Effector memory CD8-positive, alpha-beta T cell (primary cell): ENCODE measurements around the gene ITGAV.

Source experiments
- ATAC-seq: fragments of 150-1000 bp; cut with Tn5 transposase; replicated peaks from 2 replicates; pipeline ENCODE4 v1.10.0; 2021; ENCODE audit warnings: mild to moderate bottlenecking, moderate library complexity
- DNase-seq, 3 experiments: peaks; one replicate each; pipeline ENCODE4 v3.0.0; 2021
- H3K27ac Mint-ChIP-seq, 2 donors: one replicate each; pipeline ENCODE4 v1.8.0; 2022; ENCODE audit warnings: mild to moderate bottlenecking in 2 of 2, mixed read lengths in 2 of 2, moderate library complexity in 2 of 2
- H3K27me3 Mint-ChIP-seq, 2 donors: one replicate each; pipeline ENCODE4 v1.8.0; 2022; ENCODE audit warnings: mixed read lengths in 2 of 2
- H3K36me3 Mint-ChIP-seq: one replicate; pipeline ENCODE4 v1.8.0; 2022; ENCODE audit warnings: mild to moderate bottlenecking, moderate library complexity, mixed read lengths; ENCODE audit not compliant: insufficient read depth
- H3K4me1 Mint-ChIP-seq, 2 donors: one replicate each; pipeline ENCODE4 v1.8.0; 2022; ENCODE audit warnings: low read depth in 2 of 2, mixed read lengths in 2 of 2
- H3K4me3 Mint-ChIP-seq, 2 donors: one replicate each; pipeline ENCODE4 v1.8.0; 2022; ENCODE audit warnings: mild to moderate bottlenecking in 2 of 2, mixed read lengths in 2 of 2, moderate library complexity in 2 of 2
- H3K9me3 Mint-ChIP-seq, 2 donors: one replicate each; pipeline ENCODE4 v1.8.0; 2022; ENCODE audit warnings: mixed read lengths in 2 of 2
- total RNA-seq, 9 experiments: gene quantifications; one replicate each; lab custom pipeline; 2026; lab: John Stamatoyannopoulos, UW

Gene ITGAV
- 25.5 to 60.3 (median 36.4) reads per million in 9 experiments for total RNA-seq

DNA sequence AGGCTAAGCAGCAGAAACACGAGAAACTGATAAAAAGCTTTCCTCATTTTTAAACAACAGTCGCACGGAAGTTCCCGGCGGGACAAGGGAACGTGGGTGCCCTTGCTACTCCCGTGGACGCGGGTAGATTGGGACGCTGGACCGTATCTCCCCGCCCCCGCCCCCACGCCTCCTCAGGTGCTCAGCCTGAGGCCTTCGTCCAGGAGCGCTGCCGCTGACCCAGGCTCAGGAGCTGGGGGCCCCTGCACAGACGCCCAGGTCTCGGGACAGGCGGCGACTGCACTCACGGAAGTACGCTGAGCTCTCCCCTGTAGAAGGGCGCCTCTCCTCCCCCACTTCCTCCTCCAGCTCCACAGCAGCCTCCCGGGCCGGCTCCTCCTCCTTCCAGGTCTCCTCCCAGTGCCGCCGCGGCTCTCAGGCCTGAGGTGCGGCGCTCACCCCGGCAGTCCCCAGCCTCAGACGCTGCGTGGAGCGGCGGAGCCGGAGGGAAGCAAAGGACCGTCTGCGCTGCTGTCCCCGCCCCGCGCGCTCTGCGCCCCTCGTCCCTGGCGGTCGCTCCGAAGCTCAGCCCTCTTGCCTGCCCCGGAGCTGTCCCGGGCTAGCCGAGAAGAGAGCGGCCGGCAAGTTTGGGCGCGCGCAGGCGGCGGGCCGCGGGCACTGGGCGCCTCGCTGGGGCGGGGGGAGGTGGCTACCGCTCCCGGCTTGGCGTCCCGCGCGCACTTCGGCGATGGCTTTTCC lies at the start of gene ITGAV:
Gene ITGAV (plus strand): TSS at position 445 of the 738 bp plus-strand sequence. CDS start 283 bp downstream, at position 728.
- Mint-ChIP-seq H3K27me3 (peaks cover 11 to 14% of the 10 kb centered on the region in 2 donors), H3K9me3 (no peaks in the 10 kb centered on the region), H3K4me3 (peak within 1 kb of the TSS; percentile 83), H3K36me3 (peaks cover 6% of the 10 kb centered on the region), H3K27ac (peak within 1 kb of the TSS; percentile 86 to 89), H3K4me1 (peaks cover 17 to 33% of the 10 kb centered on the region in 2 donors)
- ATAC-seq (peak; percentile 89), DNase-seq (peak; percentile 72 to 76 (median 75))

DNA sequence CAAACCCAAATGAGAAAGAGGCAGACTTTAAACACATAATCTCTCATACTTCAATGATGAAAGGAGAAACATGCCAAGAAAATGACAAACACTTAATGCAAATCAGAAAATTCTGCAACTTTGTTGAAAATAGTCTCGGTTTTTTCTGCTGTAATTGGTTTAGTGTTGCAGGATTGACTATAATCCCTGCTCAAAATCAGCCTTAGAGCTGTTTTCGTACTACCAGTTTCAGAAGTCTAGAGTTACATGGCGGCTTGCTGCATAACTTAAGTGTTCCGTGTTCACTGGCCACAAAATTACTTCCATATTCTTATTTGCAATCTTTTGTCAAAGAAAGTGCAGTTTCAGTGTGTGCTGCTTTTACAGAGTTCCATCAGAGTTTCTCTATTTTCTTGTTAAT lies 48.9 kb upstream of the ITGAV start:
- H3K27me3 Mint-ChIP-seq: peaks cover 0 to 26% of the 10 kb centered on the region in 2 donors
- H3K36me3 Mint-ChIP-seq: no peaks in the 10 kb centered on the region
- H3K4me1 Mint-ChIP-seq: no peaks in the 10 kb centered on the region
- H3K27ac Mint-ChIP-seq: no peak overlapping the region
- DNase-seq (no peak), ATAC-seq (no peak)
- no peaks in the 10 kb centered on the region for H3K9me3 Mint-ChIP-seq
- H3K4me3 Mint-ChIP-seq: no peak overlapping the region

DNA sequence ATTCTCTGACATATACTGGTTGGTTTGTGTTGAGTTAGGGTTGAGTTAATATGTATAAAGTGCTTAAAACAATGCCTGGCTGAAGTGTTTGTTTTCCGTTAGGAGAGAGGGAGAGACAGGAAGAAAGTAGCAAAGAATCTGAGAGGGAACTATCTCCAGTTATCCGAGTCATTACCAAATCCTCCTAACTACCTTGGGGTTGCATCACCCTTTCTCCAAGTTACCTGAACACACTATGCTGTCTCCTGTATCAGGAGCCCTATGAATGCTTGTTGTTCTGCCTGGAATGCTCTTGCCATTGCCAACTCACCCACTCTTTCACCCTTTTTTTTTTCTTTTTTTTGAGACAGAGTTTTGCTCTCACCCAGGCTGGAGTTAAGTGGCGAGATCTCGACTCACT lies 47.9 kb upstream of the ITGAV start:
- H3K36me3 Mint-ChIP-seq: no peaks in the 10 kb centered on the region
- DNase-seq: no peak
- H3K27me3 Mint-ChIP-seq: peaks cover 0 to 19% of the 10 kb centered on the region in 2 donors
- H3K4me3 Mint-ChIP-seq: no peak overlapping the region
- H3K27ac Mint-ChIP-seq: no peak overlapping the region
- no peaks in the 10 kb centered on the region for H3K4me1 Mint-ChIP-seq
- ATAC-seq: no peak
- H3K9me3 Mint-ChIP-seq: no peaks in the 10 kb centered on the region

DNA sequence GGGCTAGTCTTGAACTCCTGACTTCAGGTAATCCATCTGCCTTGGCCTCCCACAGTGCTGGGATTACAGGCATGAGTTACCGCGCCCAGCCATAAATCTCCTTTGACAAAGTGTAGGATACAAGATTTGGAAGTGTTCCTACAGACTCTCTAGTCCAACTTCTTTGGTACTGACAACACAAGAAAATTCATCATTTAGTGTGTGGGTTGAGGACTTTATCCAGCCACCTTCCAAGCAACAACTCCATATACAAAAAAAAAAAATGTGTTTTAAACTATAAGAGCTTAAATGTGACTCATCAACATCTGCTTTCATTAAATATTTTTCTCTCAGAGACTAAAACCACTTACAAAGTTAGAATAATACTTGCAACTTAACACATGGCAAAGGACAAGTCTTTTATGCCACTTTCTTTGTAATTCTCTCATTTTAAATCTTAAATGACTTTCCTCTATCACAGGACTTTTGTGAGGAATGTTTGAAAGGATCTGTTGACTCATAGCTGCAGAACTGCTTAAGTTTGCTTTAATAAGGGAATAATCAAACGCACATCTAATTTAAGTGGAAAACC lies 46.2 kb upstream of the ITGAV start:
- Mint-ChIP-seq H3K27ac (no peak overlapping the region), H3K4me3 (no peak overlapping the region), H3K36me3 (no peaks in the 10 kb centered on the region), H3K9me3 (no peaks in the 10 kb centered on the region), H3K27me3 (peaks cover 0 to 9% of the 10 kb centered on the region in 2 donors), H3K4me1 (no peaks in the 10 kb centered on the region)
- ATAC-seq (no peak), DNase-seq (no peak)

DNA sequence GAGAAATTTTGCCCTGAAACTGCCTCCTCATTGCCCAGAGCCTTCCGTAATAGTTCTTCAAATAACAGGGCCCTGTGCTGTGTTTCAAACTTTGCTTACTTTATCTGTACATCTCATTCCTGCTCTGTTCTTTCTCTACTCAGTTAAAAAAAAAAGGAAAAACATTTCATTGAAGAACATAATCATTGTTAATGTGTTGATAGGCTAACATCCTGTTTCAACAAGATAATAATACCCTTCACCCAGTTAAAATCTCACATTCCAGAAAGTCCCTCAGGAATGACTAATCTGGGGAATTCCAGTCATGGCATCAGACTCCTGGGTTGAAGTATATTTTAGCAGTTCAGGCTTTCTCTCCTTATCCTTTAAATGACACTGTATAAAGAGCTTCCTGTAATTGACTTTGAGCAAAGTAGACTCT lies 45.6 kb upstream of the ITGAV start:
- Mint-ChIP-seq H3K27ac (no peak overlapping the region), H3K4me3 (no peak overlapping the region), H3K27me3 (peaks cover 0 to 9% of the 10 kb centered on the region in 2 donors), H3K4me1 (no peaks in the 10 kb centered on the region), H3K9me3 (no peaks in the 10 kb centered on the region), H3K36me3 (no peaks in the 10 kb centered on the region)
- no peak for DNase-seq
- no peak for ATAC-seq

DNA sequence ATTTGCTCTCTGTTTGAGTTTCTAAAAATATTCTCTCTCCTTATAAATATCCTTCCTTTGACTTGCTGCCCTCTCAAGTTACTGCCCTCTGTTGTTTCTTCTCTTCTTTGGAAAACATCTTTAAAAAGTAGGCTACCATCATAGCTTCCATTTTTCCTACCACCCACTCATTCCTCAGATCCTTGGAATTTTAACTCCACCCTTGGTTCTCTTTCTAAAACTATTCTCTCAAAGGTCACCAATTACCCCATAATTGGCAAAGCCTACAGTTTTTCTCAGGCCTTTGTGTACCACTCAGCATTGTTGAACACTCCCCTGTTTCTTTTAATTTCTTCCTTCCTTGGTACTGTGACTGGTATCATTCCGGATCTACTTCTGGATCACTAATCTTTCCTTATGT lies 43.0 kb upstream of the ITGAV start:
- DNase-seq (no peak), ATAC-seq (no peak)
- Mint-ChIP-seq H3K9me3 (no peaks in the 10 kb centered on the region), H3K4me1 (no peaks in the 10 kb centered on the region), H3K4me3 (no peak overlapping the region), H3K27me3 (peaks cover 10 to 14% of the 10 kb centered on the region in 2 donors), H3K27ac (no peak overlapping the region), H3K36me3 (no peaks in the 10 kb centered on the region)

DNA sequence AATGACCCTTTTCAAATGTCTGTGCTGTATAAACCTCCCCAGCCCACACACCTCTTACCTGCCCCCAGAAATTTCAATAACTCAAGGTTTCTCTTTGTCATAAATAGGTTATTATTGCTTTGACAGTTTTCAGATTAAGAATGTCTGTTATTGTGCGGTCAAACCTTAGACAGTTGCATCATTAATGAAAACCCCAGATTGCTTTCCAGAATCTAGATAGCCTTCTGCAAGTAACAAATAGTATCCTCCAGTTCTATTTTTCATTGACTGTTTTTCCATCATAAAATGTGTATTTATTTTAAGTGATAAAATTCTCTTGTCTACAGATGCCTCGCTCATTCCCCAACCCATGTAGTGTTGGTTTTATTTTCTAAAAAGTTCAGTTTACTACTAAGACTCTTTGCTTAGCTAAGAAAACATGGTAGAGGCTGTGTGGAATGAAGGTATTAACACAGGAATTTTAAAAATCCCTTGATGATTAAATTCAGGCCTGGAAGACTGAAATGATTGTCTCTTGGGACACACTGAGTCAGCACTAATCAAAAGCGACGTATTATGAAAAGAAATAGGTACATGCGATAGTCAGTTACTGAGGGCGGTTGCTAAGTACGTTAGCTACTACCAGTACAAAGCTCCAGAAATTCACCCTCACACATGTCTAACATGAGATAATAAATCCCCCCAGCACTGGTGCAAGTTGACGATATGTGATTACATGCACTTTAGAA lies 38.4 kb upstream of the ITGAV start:
- peaks cover 7 to 10% of the 10 kb centered on the region in 2 donors for H3K27me3 Mint-ChIP-seq
- no peaks in the 10 kb centered on the region for H3K9me3 Mint-ChIP-seq
- no peak overlapping the region for H3K4me3 Mint-ChIP-seq
- ATAC-seq (no peak), DNase-seq (no peak)
- H3K27ac Mint-ChIP-seq: no peak overlapping the region
- no peaks in the 10 kb centered on the region for H3K36me3 Mint-ChIP-seq
- no peaks in the 10 kb centered on the region for H3K4me1 Mint-ChIP-seq

DNA sequence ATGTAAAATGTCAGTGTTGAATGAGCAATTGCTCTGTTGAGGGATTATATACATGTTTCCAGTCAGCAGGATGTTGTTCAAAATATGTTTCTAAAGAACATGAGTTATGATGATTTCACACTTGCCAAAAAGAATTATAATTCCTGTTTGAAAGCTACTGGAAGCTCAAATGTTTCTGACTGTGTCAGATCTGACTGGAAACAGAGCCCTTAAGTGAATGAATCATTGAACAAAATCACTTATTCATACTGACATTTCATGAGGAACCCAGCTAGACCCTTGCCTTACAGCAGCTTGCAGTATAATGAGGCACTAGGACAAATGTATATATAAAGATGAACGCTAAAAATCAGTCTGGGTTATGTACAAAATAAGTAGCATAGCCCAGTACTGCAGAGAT lies 35.4 kb upstream of the ITGAV start:
- H3K4me3 Mint-ChIP-seq: no peak overlapping the region
- ATAC-seq (no peak), DNase-seq (no peak)
- H3K4me1 Mint-ChIP-seq: no peaks in the 10 kb centered on the region
- H3K27ac Mint-ChIP-seq: no peak overlapping the region
- no peaks in the 10 kb centered on the region for H3K9me3 Mint-ChIP-seq
- H3K36me3 Mint-ChIP-seq: no peaks in the 10 kb centered on the region
- H3K27me3 Mint-ChIP-seq: peaks cover 7 to 10% of the 10 kb centered on the region in 2 donors

DNA sequence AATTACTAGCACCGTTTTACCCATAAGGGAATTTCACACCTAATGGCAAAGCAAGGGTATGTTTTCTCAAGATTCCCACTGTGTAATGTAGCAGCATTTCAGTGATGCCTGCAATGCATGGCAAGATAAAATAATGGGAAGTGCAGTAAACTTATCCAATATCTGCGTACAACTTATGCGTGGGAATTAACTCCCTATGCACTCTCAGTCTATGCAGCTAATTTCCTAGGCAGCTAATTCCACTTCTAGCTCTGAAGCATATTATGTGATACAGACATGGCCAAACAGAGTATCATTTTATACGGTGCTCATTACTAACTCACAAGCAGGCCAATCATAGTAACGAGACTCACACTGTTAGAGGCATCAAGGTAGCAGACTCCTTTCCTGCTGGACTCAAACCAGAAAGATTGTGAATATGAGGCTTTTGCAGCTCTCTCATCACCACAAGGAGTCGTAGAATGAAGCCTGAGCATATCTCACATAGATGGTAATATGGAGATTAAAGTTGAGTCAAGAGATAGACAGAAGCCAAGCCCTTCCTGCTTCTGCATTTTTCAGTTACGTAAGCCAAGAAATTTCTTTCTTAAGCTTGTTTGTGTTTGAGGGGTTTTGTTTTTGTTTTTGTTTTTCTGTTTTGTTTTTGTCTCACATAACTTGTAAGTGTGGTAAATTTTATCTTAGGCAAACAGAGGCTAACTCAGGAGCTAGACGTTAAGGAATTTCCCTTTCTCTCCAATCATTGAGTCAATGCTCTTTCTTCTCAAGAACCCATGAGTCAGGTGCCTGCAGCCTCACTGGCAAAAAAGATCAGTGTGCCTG lies 34.8 kb upstream of the ITGAV start:
- Mint-ChIP-seq H3K27ac (no peak overlapping the region), H3K36me3 (no peaks in the 10 kb centered on the region), H3K4me3 (no peak overlapping the region), H3K9me3 (no peaks in the 10 kb centered on the region), H3K4me1 (no peaks in the 10 kb centered on the region), H3K27me3 (peaks cover 4 to 6% of the 10 kb centered on the region in 2 donors)
- no peak for DNase-seq
- no peak for ATAC-seq

DNA sequence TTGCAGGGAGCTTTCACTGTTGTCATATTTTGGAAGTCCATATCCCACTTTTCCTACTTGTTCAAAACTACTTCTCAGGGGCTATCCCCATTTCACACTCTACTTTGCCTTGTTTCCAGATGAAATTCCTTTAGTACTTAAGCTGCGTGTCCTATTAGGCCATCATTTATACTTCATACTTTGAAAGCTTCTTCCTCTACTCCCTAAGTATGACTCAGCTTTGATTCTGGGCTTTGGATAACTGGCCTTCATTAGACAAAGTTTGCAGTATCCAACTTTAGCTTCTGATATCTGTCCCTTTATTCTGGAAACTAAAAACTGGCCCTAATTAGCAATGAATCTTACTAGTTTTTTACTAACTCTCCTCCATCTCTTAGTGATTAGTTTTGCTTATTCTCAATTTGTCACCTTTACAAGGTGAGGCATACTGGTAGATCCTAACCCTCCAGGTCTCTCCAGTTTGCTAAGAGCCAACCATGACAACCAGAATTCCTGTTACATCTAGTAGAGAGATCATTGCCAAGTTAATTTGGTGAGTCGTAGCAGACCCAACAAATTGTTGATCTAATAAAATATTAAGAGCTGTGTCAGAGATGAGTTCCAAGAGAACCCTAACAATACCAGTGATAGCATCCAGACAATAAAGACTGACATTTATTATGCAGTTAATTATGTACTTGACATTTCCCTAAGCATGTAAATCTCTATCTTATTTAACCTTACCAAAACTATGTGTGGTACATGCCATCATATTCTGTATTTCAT lies 31.2 kb upstream of the ITGAV start:
- Mint-ChIP-seq H3K4me3 (no peak overlapping the region), H3K36me3 (no peaks in the 10 kb centered on the region), H3K9me3 (no peaks in the 10 kb centered on the region), H3K27me3 (peaks cover 10 to 12% of the 10 kb centered on the region in 2 donors), H3K4me1 (no peaks in the 10 kb centered on the region), H3K27ac (no peak overlapping the region)
- DNase-seq (no peak), ATAC-seq (no peak)

DNA sequence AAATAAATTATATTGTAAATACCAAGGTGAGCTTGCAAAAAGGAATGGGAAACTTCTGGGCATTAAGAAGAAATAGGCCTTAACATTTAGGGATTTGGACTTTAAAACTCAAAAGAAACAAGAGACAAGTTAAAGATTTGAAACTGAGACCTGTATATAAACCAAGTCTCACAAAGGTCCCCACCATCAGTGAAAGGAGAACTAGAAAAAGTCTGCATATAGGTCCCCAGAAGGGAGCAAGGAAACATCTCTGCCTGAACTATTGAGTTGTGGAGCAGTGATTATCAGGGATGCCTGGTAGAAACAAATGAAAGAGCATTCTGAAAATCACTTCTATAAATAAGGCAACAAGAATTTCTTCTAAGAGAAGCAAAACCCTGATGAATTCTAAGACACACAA lies 30.5 kb upstream of the ITGAV start:
- Mint-ChIP-seq H3K36me3 (no peaks in the 10 kb centered on the region), H3K4me1 (no peaks in the 10 kb centered on the region), H3K27ac (no peak overlapping the region), H3K9me3 (no peaks in the 10 kb centered on the region), H3K27me3 (peaks cover 10 to 17% of the 10 kb centered on the region in 2 donors), H3K4me3 (no peak overlapping the region)
- ATAC-seq (no peak), DNase-seq (no peak)

DNA sequence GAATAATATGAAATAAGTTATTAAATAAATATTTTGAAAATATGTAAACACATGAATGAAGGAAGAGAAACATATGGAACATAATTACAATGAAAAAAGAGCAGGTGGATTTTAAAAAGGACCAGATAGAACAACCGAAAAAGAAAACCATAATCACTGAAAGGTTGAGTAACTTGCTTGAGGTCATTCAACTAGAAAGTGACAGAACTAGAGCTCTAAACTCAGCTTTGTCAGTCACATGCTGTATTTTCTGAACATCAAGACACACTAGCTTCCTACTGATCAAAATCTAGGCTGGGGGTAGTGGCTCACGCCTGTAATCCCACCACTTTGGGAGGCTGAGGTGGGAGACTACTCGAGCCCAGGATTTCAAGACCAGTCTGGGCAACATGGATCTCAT lies 30.0 kb upstream of the ITGAV start:
- Mint-ChIP-seq H3K36me3 (no peaks in the 10 kb centered on the region), H3K27ac (no peak overlapping the region), H3K27me3 (peaks cover 10 to 20% of the 10 kb centered on the region in 2 donors), H3K9me3 (no peaks in the 10 kb centered on the region), H3K4me1 (no peaks in the 10 kb centered on the region), H3K4me3 (no peak overlapping the region)
- ATAC-seq: no peak
- DNase-seq: no peak
